Central memory CD8-positive, alpha-beta T cell (primary cell): ENCODE measurements around the gene KIF16B.

ENCODE experiments used
- ATAC-seq: fragments of 150-1000 bp; cut with Tn5 transposase; replicated peaks from 2 replicates; pipeline ENCODE4 v1.10.0; 2022; ENCODE audit warnings: mild to moderate bottlenecking, moderate FRiP score, moderate number of reproducible peaks; ENCODE audit not compliant: poor library complexity, severe bottlenecking; ENCODE audit errors: extremely low read depth
- DNase-seq, 2 donors: peaks; one replicate each; pipeline ENCODE4 v3.0.0; 2021; ENCODE audit warnings: low spot score in 2 of 2
- H3K27ac Mint-ChIP-seq: one replicate; pipeline ENCODE4 v1.8.0; 2022; ENCODE audit warnings: low read depth, mild to moderate bottlenecking, moderate library complexity, mixed read lengths
- H3K27me3 Mint-ChIP-seq: one replicate; pipeline ENCODE4 v1.8.0; 2022; ENCODE audit warnings: mixed read lengths
- H3K36me3 Mint-ChIP-seq: one replicate; pipeline ENCODE4 v1.8.0; 2022; ENCODE audit warnings: mild to moderate bottlenecking, moderate library complexity, mixed read lengths; ENCODE audit not compliant: insufficient read depth
- H3K4me1 Mint-ChIP-seq: one replicate; pipeline ENCODE4 v1.8.0; 2022; ENCODE audit warnings: mixed read lengths
- H3K4me3 Mint-ChIP-seq: one replicate; pipeline ENCODE4 v1.8.0; 2022; ENCODE audit warnings: mild to moderate bottlenecking, moderate library complexity, mixed read lengths
- H3K9me3 Mint-ChIP-seq: one replicate; pipeline ENCODE4 v1.8.0; 2022; ENCODE audit warnings: mixed read lengths

KIF16B gene

DNA sequence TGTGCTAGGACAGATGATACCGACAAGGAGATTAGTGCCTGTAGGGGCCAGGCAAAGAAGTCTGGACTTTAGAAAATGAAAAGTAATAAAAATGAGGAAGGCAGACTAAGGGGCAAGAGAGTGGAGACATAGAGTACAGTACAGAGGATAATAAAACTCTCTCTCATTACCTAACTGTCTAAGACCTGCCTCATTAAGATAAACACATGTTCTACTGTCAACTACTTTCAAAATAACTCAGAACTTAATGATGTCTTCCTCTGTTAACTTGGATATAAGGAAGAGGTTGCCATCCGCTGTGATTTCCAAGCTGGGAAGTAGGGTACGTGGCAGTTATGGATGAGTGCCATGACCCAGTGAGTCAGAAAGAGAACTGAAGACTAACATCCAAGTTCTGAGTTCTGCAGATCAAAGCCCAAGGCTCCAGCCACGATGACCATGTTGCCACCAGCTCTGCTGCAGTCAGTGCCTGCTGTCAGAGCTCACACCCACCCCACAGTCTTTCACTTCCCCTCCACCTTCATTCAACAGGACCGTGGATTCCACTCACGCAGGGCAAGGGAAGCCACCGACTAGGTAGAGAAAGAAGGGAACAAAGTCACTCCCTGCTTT is 81.8 kb downstream of the KIF16B start:
- Mint-ChIP-seq H3K4me3 (no peak overlapping the region), H3K27ac (no peak overlapping the region), H3K4me1 (no peaks in the 10 kb centered on the region), H3K27me3 (no peaks in the 10 kb centered on the region), H3K36me3 (peaks cover 14% of the 10 kb centered on the region), H3K9me3 (no peaks in the 10 kb centered on the region)
- DNase-seq, result no peak
- no peak for ATAC-seq

GRCh38 chr20:16490696-16491095 is 82.6 kb downstream of the KIF16B start:
- H3K36me3 Mint-ChIP-seq, result peaks cover 14% of the 10 kb centered on the region
- no peak overlapping the region for H3K4me3 Mint-ChIP-seq
- DNase-seq, result no peak
- no peaks in the 10 kb centered on the region for H3K4me1 Mint-ChIP-seq
- no peaks in the 10 kb centered on the region for H3K9me3 Mint-ChIP-seq
- no peaks in the 10 kb centered on the region for H3K27me3 Mint-ChIP-seq
- no peak overlapping the region for H3K27ac Mint-ChIP-seq
- no peak for ATAC-seq

- H3K9me3 Mint-ChIP-seq, result no peaks in the 10 kb centered on the region
- H3K27ac Mint-ChIP-seq, result no peak overlapping the region
- peaks cover 12% of the 10 kb centered on the region for H3K36me3 Mint-ChIP-seq
- H3K27me3 Mint-ChIP-seq, result no peaks in the 10 kb centered on the region
- DNase-seq (no peak), ATAC-seq (no peak)
- H3K4me1 Mint-ChIP-seq, result no peaks in the 10 kb centered on the region
- H3K4me3 Mint-ChIP-seq, result no peak overlapping the region
Measured at GRCh38 chr20:16488616-16489015, 84.6 kb downstream of the KIF16B start.

- H3K4me1 Mint-ChIP-seq, result no peaks in the 10 kb centered on the region
- ATAC-seq, result no peak
- H3K27me3 Mint-ChIP-seq, result no peaks in the 10 kb centered on the region
- H3K27ac Mint-ChIP-seq, result no peak overlapping the region
- no peak overlapping the region for H3K4me3 Mint-ChIP-seq
- no peaks in the 10 kb centered on the region for H3K9me3 Mint-ChIP-seq
- no peak for DNase-seq
- peaks cover 12% of the 10 kb centered on the region for H3K36me3 Mint-ChIP-seq
Measured at GRCh38 chr20:16488086-16488485, 85.2 kb downstream of the KIF16B start.

DNA sequence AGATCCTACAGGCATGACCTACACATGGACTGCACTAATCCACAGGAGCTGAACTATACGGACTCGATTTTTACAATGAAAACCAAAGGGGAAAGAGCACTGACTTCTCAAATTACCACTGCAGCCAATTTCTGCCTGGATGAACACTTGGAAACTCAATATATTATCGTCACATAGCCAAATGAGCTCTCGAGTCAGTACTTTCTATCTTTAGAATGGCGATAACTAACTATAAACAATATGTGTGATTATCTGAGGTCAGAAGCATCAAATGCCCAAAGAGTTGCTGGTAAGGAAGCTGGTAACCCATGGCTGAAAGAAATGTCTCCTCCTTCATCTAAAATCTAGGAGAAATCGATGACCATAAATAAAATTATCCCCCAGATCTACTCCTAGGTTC is 86.7 kb downstream of the KIF16B start:
- H3K9me3 Mint-ChIP-seq, result no peaks in the 10 kb centered on the region
- H3K36me3 Mint-ChIP-seq, result peaks cover 7% of the 10 kb centered on the region
- H3K4me3 Mint-ChIP-seq, result no peak overlapping the region
- H3K27ac Mint-ChIP-seq, result no peak overlapping the region
- ATAC-seq (no peak), DNase-seq (no peak)
- no peaks in the 10 kb centered on the region for H3K27me3 Mint-ChIP-seq
- no peaks in the 10 kb centered on the region for H3K4me1 Mint-ChIP-seq

GRCh38 chr20:16485401-16485800 is 87.8 kb downstream of the KIF16B start:
- H3K4me1 Mint-ChIP-seq, result no peaks in the 10 kb centered on the region
- no peaks in the 10 kb centered on the region for H3K9me3 Mint-ChIP-seq
- ATAC-seq (no peak), DNase-seq (no peak)
- H3K27me3 Mint-ChIP-seq, result no peaks in the 10 kb centered on the region
- no peak overlapping the region for H3K4me3 Mint-ChIP-seq
- no peak overlapping the region for H3K27ac Mint-ChIP-seq
- H3K36me3 Mint-ChIP-seq, result peaks cover 7% of the 10 kb centered on the region

DNA sequence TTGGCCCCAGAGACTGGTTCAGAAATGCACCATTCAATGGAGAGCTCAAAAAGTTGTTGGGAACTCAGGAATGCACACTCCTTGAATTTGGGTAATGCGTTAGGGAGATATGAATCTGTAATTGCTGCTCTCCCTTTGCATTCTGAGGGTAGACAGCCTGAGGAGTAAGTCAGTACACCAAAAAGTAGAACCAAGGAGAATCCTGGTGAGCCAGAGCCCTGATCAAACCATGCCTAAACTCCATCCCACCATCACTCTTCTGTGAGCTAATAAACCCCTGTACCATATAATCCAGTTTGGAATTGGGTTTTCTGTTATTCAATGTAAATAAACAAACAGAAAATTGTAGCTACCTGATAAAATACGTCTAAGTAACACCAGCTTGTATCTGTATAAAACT is 90.2 kb downstream of the KIF16B start:
- Mint-ChIP-seq H3K9me3 (no peaks in the 10 kb centered on the region), H3K36me3 (peaks cover 4% of the 10 kb centered on the region), H3K4me1 (no peaks in the 10 kb centered on the region), H3K27ac (no peak overlapping the region), H3K4me3 (no peak overlapping the region), H3K27me3 (no peaks in the 10 kb centered on the region)
- DNase-seq (no peak), ATAC-seq (no peak)

DNA sequence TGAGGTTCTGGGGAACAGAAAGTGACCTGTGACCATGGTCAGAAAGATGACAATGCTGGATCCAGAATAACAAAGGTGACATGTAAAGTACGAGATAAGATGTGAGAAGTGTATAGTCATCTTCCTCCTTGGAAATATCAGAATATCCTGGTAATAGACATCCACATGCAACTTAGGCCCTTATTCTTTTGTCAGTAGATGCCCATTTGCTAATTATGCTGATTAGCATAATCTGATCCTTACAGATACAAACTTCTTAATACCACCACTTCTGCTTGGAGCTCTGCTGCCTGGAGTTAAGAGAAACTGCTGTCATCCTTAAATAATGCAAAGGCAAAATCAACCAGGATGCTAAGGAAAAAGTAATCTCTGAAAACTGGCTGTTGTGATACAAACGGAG is 91.3 kb downstream of the KIF16B start:
- H3K4me1 Mint-ChIP-seq, result no peaks in the 10 kb centered on the region
- H3K27me3 Mint-ChIP-seq, result no peaks in the 10 kb centered on the region
- DNase-seq (no peak), ATAC-seq (no peak)
- H3K36me3 Mint-ChIP-seq, result peaks cover 2% of the 10 kb centered on the region
- no peak overlapping the region for H3K27ac Mint-ChIP-seq
- H3K4me3 Mint-ChIP-seq, result no peak overlapping the region
- H3K9me3 Mint-ChIP-seq, result no peaks in the 10 kb centered on the region

GRCh38 chr20:16479666-16480065 is 93.6 kb downstream of the KIF16B start:
- Mint-ChIP-seq H3K36me3 (peaks cover 4% of the 10 kb centered on the region), H3K4me1 (no peaks in the 10 kb centered on the region), H3K27me3 (no peaks in the 10 kb centered on the region), H3K9me3 (no peaks in the 10 kb centered on the region), H3K4me3 (no peak overlapping the region), H3K27ac (no peak overlapping the region)
- DNase-seq, result no peak
- no peak for ATAC-seq

- Mint-ChIP-seq H3K36me3 (peaks cover 4% of the 10 kb centered on the region), H3K9me3 (no peaks in the 10 kb centered on the region), H3K27me3 (no peaks in the 10 kb centered on the region), H3K4me3 (no peak overlapping the region), H3K4me1 (no peaks in the 10 kb centered on the region), H3K27ac (no peak overlapping the region)
- ATAC-seq (no peak), DNase-seq (no peak)
Measured at GRCh38 chr20:16477632-16478031, 95.6 kb downstream of the KIF16B start.

- Mint-ChIP-seq H3K27ac (no peak overlapping the region), H3K9me3 (no peaks in the 10 kb centered on the region), H3K4me1 (no peaks in the 10 kb centered on the region), H3K4me3 (no peak overlapping the region), H3K27me3 (no peaks in the 10 kb centered on the region), H3K36me3 (peaks cover 4% of the 10 kb centered on the region)
- ATAC-seq, result no peak
- no peak for DNase-seq
Measured at GRCh38 chr20:16476032-16476431, 97.2 kb downstream of the KIF16B start.

- ATAC-seq, result no peak
- Mint-ChIP-seq H3K4me3 (no peak overlapping the region), H3K36me3 (peaks cover 6% of the 10 kb centered on the region), H3K9me3 (no peaks in the 10 kb centered on the region), H3K27ac (no peak overlapping the region), H3K27me3 (no peaks in the 10 kb centered on the region), H3K4me1 (no peaks in the 10 kb centered on the region)
- no peak for DNase-seq
Measured at GRCh38 chr20:16475225-16475624, 98.0 kb downstream of the KIF16B start.

DNA sequence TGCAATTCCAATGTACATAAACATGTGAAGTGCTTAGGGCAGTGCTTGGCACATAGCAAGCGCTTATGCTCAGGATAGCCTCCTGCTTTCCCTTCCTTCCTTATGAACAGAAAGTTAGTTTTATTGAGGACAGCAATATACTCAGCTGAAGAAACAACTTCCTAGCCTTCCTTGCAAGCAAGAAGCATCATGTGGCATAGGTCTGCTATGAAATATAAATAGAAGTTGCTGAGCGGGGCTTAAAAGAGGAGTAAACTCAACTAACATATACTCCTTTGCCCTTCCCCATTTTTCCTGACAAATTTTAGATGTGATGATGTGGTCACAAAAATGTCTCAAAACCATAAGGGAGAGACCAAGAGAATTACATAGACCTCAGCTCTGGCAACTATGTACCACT is 98.9 kb downstream of the KIF16B start:
- Mint-ChIP-seq H3K27me3 (no peaks in the 10 kb centered on the region), H3K4me3 (no peak overlapping the region), H3K36me3 (peaks cover 6% of the 10 kb centered on the region), H3K4me1 (no peaks in the 10 kb centered on the region), H3K9me3 (no peaks in the 10 kb centered on the region), H3K27ac (no peak overlapping the region)
- no peak for ATAC-seq
- DNase-seq, result no peak
